Prostate gland (tissue), 2 donors: ENCODE measurements around the gene ITPR1. TPM values are rescaled to one million over a fixed set of nuclear protein-coding genes. Genes with fewer than 3 reads are reported as not detected.

Experiments used
- DNase-seq: peaks from one replicate; pipeline ENCODE4 v3.0.0-alpha.2; 2019; ENCODE audit warnings: low spot score
- H3K27ac ChIP-seq, 2 donors: fragments of 200-600 bp; sonication (generic); 2 replicates each; pipeline ENCODE4 v1.5.1; 2017 to 2019
- H3K27me3 ChIP-seq: fragments of 200-600 bp; sonication (generic); replicated peaks from 2 replicates; pipeline ENCODE4 v1.5.1; 2019; ENCODE audit not compliant: insufficient read depth
- H3K36me3 ChIP-seq, 2 donors: fragments of 200-600 bp; sonication (generic); 1 replicate in 1 of 2; 2 replicates in 1 of 2; pipeline versions ENCODE4 v1.5.1 to v1.8.1; 2017 to 2019
- H3K4me1 ChIP-seq: fragments of 200-600 bp; sonication (generic); replicated peaks from 2 replicates; pipeline ENCODE4 v1.5.1; 2019
- H3K4me3 ChIP-seq, 2 donors: fragments of 200-600 bp; sonication (generic); 2 replicates each; pipeline ENCODE4 v1.5.1; 2017 to 2019
- H3K9me3 ChIP-seq: fragments of 200-600 bp; sonication (generic); 2 replicates; pipeline ENCODE4 v1.5.1; 2017
- CTCF ChIP-seq, 4 experiments: fragments of 200-600 bp in 2 of 4; fragments of 450-650 bp in 2 of 4; sonication (generic) in 2 of 4; IDR thresholded peaks; 1 replicate in 3 of 4; 2 replicates in 1 of 4; pipeline ENCODE4 v1.5.1; 2016 to 2019; ENCODE audit warnings: antibody characterized with exemption in 4 of 4, mild to moderate bottlenecking in 2 of 4, moderate library complexity in 2 of 4
- POLR2A ChIP-seq: fragments of 450-650 bp; IDR thresholded peaks from one replicate; pipeline ENCODE4 v1.6.1; 2016; ENCODE audit warnings: antibody characterized with exemption, mild to moderate bottlenecking
- POLR2AphosphoS5 ChIP-seq: sonication (generic); formaldehyde crosslinking; IDR thresholded peaks from one replicate; pipeline ENCODE4 v1.6.1; 2017; ENCODE audit warnings: antibody characterized with exemption
- WGBS: methylation state at CpG from one replicate; pipeline ENCODE4 v1.1.5; 2018; 5-methylcytosine and 5-hydroxymethylcytosine counted together
- intact Hi-C: fragments of 100-400 bp; cut with DNase I; formaldehyde crosslinking; loops from one replicate; pipeline ENCODE4 v1.14.2; 2022
- total RNA-seq, 2 donors: library from RNA; depleted of rRNA; stranded (reverse); fragments of >200 nt; gene quantifications; one replicate each; pipeline ENCODE4 v1.1.0, GENCODE V29; 2016

ITPR1 gene
- total RNA-seq, 2 donors from 2014 or later = 80.0 to 126 TPM

- DNase-seq = no peak
- H3K9me3 ChIP-seq = no peaks in the 10 kb centered on the region
- H3K36me3 ChIP-seq = no peaks in the 10 kb centered on the region
- TF ChIP-seq CTCF (IDR thresholded peaks at IDR 0.05) (no peak), POLR2AphosphoS5 (no peak), POLR2A (no peak)
- no peaks in the 10 kb centered on the region for H3K27me3 ChIP-seq
- 96% methylated on average over 3 of the region's 3 CpGs for WGBS
- no peak overlapping the region for H3K27ac ChIP-seq
- peaks cover 2% of the 10 kb centered on the region for H3K4me1 ChIP-seq
- intact Hi-C loops = no loop called here
- H3K4me3 ChIP-seq = no peak overlapping the region
These were observed 121.8 kb downstream of the ITPR1 start for GRCh38 chr3:4614927-4615326.

DNA sequence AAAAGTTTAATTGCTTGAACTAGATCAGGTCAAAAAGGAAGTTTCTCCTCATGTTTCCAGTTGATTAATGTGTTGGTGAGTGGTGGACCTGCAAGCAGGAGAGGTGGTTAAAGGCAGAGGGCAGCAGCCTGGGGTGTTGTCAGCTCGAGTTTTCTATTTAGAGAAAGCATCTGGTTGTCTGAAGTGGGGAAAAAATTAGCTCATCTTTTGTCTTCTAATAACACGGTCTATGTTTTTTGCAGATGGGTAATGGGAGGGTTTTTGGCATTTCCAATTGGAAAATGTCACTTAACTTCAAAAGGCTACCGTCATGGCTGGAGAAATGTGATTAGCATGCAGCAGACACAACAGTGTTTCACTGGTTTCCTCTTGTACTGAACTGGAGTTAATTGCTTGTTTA is 122.6 kb downstream of the ITPR1 start:
- 54% methylated on average over 3 of the region's 3 CpGs for WGBS
- no peaks in the 10 kb centered on the region for H3K27me3 ChIP-seq
- no peaks in the 10 kb centered on the region for H3K9me3 ChIP-seq
- TF ChIP-seq POLR2AphosphoS5 (no peak), POLR2A (no peak), CTCF (IDR thresholded peaks at IDR 0.05) (no peak)
- H3K4me1 ChIP-seq = no peaks in the 10 kb centered on the region
- DNase-seq = no peak
- intact Hi-C loops = no loop called here
- H3K4me3 ChIP-seq = no peak overlapping the region
- H3K27ac ChIP-seq = no peak overlapping the region
- H3K36me3 ChIP-seq = no peaks in the 10 kb centered on the region

GRCh38 chr3:4623421-4623999 is 130.4 kb downstream of the ITPR1 start:
- TF ChIP-seq POLR2AphosphoS5 (no peak), POLR2A (no peak), CTCF (IDR thresholded peaks at IDR 0.05) (no peak)
- intact Hi-C loops = no loop called here
- H3K27me3 ChIP-seq = no peaks in the 10 kb centered on the region
- H3K4me1 ChIP-seq = no peaks in the 10 kb centered on the region
- H3K27ac ChIP-seq = no peak overlapping the region
- H3K9me3 ChIP-seq = no peaks in the 10 kb centered on the region
- DNase-seq = no peak
- H3K36me3 ChIP-seq = no peaks in the 10 kb centered on the region
- WGBS = 75% methylated on average over 4 of the region's 4 CpGs
- no peak overlapping the region for H3K4me3 ChIP-seq

DNA sequence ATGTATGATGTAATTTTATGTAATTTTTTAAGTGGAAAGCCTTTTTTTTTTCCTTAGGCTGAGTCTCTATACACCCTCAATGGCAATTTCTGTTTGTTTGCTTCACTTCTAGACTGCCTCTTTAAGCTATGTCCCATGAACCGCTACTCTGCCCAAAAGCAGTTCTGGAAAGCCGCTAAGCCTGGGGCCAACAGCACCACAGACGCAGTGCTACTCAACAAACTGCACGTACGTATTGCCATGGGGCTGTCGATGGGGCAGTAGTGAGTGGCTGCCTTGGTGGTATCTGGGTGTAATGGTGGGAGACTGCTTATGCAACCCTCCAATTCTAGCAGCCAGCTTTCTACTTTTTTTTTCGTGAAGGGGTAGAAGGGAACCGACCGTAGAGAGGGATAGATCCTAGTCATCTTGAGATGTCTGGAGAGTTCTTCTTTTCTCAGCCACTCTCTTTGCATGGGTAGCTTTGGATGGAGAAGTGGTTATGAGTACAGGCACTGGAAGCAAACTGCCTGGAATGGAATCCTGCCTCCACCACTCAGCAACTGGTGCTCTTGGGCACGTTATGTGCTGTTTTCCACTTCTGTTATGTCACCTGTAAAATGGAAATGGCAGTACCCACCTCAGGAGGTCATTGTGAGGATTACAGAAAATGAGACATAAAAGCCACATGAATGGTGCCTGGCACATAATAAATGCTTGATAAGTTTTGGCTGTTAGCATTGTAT is 134.7 kb downstream of the ITPR1 start:
- H3K36me3 ChIP-seq = no peaks in the 10 kb centered on the region
- intact Hi-C loops = no loop called here
- TF ChIP-seq CTCF (IDR thresholded peaks at IDR 0.05) = no peak
- no peak overlapping the region for H3K4me3 ChIP-seq
- H3K9me3 ChIP-seq = no peaks in the 10 kb centered on the region
- H3K27me3 ChIP-seq = no peaks in the 10 kb centered on the region
- 87% methylated on average over 10 of the region's 10 CpGs for WGBS
- DNase-seq = no peak
- no peak overlapping the region for H3K27ac ChIP-seq
- no peaks in the 10 kb centered on the region for H3K4me1 ChIP-seq
